Measurements from ENCODE around the gene ZNF366.
A peak's percentile ranks its signal among the peaks of the same experiment; 100 is the strongest.

ZNF366 gene

GRCh38 chr5:72507231-72507906 lies at the start of gene ZNF366:
Gene ZNF366, minus strand, starts transcription at chr5:72507410. Its CDS starts 45,914 bp downstream, at chr5:72461496.
- DNase-seq (ENCODE audit: low read depth): no peak
- TF ChIP-seq, protein P1, sequence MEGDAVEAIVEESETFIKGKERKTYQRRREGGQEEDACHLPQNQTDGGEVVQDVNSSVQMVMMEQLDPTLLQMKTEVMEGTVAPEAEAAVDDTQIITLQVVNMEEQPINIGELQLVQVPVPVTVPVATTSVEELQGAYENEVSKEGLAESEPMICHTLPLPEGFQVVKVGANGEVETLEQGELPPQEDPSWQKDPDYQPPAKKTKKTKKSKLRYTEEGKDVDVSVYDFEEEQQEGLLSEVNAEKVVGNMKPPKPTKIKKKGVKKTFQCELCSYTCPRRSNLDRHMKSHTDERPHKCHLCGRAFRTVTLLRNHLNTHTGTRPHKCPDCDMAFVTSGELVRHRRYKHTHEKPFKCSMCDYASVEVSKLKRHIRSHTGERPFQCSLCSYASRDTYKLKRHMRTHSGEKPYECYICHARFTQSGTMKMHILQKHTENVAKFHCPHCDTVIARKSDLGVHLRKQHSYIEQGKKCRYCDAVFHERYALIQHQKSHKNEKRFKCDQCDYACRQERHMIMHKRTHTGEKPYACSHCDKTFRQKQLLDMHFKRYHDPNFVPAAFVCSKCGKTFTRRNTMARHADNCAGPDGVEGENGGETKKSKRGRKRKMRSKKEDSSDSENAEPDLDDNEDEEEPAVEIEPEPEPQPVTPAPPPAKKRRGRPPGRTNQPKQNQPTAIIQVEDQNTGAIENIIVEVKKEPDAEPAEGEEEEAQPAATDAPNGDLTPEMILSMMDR (IDR thresholded peaks at IDR 0.05; ENCODE audit: control insufficient read depth, insufficient read depth, low read depth, low read length, missing control alignments): no peak
- H3K4me3 ChIP-seq (ENCODE audit: control insufficient read depth, low read depth, low read length): no peak within 1 kb of the TSS

DNA sequence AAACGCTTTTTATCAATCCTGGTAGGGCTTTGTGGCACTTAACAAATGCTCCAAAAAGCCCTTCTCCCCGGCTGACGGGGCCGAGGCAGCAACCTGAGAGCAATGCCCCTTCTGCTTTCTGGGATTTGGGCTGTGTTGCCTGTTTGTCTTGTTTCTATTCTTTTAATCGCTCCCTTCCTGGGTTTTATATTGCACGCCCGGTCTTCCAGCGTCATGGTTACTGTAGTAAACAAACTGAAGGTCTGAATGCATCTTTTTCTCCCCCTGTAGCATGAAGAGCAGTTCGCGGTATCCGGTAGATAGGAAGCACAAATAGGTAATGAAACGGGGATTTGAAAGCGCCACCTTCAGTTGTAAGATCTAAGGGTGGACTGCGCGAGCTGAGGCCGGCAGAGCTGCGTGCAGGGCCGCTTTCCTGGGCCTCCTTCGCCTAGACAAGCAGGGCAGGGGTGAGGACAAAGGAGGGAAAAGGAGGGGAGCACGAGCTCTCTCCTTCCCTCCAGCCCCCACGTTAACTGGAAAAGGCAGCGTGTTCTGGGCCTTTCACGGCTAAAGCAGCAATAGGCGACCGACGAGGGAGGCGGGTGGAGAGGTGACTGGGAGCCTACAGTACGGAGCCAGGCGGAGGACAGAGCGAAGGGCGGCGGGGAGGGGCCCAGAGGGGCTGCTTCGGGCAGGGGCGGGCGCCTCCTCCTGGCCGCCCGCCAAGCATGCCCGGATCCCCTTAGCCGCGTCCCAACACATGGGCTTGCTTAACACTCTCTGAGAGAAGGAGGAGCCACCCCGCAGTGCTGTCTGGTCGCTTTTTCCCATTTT lies 49.3 kb upstream of the ZNF366 start:
- no peak for DNase-seq (ENCODE audit: low read depth)
- TF ChIP-seq, protein P1 (IDR thresholded peaks at IDR 0.05; ENCODE audit: control insufficient read depth, insufficient read depth, low read depth, low read length, missing control alignments): peak; percentile 1
- H3K4me3 ChIP-seq (ENCODE audit: control insufficient read depth, low read depth, low read length): peak overlapping the region; percentile 32

DNA sequence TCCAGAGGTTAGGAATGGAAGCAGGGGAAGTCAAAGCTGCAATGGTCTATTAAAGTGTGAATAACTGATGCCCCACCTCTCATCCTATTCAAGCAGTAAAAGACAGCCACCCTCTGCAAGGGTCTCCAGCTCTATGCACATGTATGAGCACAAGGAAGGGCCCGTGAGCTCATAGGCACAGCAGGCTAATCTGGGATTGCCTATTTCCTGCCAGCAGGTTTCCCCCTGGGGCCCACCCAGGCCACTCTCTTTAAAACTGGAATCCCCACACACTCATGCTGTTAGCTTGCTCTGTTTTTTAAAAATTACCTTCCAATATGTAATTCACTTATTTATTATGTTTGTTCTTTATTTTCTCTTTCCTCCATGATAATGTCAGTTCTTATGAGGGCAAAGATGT lies 48.7 kb upstream of the ZNF366 start:
- no peak overlapping the region for H3K4me3 ChIP-seq (ENCODE audit: control insufficient read depth, low read depth, low read length)
- TF ChIP-seq, protein P1 (IDR thresholded peaks at IDR 0.05; ENCODE audit: control insufficient read depth, insufficient read depth, low read depth, low read length, missing control alignments): no peak
- DNase-seq (ENCODE audit: low read depth): no peak

DNA sequence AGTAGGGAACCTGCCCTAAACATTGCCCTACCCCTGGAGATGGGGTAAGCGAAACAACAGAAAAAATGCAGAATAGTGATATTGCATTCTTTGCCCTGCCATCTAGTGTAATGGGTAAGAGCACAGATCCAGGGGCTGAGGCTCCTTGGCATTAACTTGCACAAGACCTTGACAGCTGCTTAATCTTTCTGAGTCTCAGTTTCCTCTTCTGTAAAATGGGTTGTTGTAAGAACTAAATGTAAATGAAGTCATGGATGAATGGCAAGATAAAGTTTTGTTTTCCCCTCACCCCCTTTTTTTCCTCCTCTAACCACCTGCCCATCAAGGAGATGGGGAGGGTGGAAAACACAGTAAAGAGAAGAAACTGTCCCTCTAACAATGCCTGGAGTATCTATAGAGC lies 47.7 kb upstream of the ZNF366 start:
- TF ChIP-seq, protein P1 (IDR thresholded peaks at IDR 0.05; ENCODE audit: control insufficient read depth, insufficient read depth, low read depth, low read length, missing control alignments): no peak
- DNase-seq (ENCODE audit: low read depth): no peak
- no peak overlapping the region for H3K4me3 ChIP-seq (ENCODE audit: control insufficient read depth, low read depth, low read length)

DNA sequence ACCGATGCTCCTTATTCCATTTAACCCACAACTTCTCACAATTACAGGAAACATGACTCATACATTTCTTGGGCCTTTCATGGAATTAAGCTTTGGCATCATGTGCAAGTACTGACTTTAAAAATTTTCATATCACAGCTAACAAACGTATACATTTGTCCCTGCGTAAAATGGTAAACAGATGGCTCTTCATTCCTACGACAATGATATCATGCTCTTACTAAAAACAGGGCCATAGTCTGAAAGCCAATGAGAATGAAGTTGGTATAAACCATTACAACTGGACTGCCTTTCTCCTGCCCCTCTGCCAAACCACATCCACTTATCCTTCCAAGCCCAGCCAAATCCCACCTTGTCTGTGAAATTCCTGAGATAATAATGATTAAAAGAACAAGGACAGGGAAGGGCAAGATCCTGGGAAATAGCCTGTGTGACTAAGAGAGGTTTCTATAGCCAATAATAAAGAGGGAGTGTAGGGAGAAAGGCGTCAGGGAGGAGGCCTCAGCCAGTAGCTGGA lies 44.9 kb upstream of the ZNF366 start:
- TF ChIP-seq, protein P1 (IDR thresholded peaks at IDR 0.05; ENCODE audit: control insufficient read depth, insufficient read depth, low read depth, low read length, missing control alignments): no peak
- H3K4me3 ChIP-seq (ENCODE audit: control insufficient read depth, low read depth, low read length): no peak overlapping the region
- peak; percentile 67 for DNase-seq (ENCODE audit: low read depth)

DNA sequence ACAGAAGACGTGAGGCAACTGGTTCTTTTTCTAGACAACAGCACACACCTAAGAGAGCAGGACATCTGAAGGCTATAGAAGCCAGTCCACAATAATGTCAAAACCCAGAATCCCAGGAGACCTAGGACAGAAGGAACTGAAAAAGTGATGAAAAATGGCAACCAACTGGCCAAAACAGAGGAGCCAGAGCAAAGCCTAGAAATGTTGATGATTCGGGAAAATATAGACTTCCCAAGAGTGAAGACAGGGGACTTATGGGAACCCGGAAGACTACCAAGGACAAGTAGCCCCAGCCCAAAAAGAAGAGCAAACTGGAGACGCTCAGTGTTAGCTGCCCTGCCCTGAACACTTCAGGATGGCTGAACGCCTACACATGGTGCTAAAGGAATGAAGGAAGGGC lies 43.4 kb upstream of the ZNF366 start:
- TF ChIP-seq, protein P1 (IDR thresholded peaks at IDR 0.05; ENCODE audit: control insufficient read depth, insufficient read depth, low read depth, low read length, missing control alignments): no peak
- no peak overlapping the region for H3K4me3 ChIP-seq (ENCODE audit: control insufficient read depth, low read depth, low read length)
- no peak for DNase-seq (ENCODE audit: low read depth)

Data from AG09309 (cell line).